ENCODE data around the gene CEP85.

DNA sequence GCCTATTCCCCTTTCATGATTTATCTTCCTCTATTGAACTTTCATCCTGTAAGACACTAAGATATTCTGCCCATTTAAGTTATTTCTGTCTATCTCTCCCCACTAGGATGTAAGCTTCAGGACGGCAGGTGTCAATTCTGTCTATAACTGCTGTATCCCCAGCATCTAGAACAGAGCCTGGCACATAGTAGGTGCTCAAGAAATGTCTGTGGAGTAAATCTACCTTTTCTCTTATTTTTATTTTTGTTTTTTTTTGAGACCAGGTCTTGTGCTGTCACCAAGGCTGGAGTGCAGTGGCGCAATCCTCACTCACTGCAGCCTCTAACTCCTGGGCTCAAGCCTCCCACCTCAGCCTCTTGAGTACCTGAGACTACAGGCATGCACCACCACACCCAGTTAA, 89.4 kb downstream of the CEP85 start:
- no peak for TF ChIP-seq POLR2A (IDR thresholded peaks at IDR 0.05)
- TF ChIP-seq, protein P1, sequence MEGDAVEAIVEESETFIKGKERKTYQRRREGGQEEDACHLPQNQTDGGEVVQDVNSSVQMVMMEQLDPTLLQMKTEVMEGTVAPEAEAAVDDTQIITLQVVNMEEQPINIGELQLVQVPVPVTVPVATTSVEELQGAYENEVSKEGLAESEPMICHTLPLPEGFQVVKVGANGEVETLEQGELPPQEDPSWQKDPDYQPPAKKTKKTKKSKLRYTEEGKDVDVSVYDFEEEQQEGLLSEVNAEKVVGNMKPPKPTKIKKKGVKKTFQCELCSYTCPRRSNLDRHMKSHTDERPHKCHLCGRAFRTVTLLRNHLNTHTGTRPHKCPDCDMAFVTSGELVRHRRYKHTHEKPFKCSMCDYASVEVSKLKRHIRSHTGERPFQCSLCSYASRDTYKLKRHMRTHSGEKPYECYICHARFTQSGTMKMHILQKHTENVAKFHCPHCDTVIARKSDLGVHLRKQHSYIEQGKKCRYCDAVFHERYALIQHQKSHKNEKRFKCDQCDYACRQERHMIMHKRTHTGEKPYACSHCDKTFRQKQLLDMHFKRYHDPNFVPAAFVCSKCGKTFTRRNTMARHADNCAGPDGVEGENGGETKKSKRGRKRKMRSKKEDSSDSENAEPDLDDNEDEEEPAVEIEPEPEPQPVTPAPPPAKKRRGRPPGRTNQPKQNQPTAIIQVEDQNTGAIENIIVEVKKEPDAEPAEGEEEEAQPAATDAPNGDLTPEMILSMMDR (IDR thresholded peaks at IDR 0.05 in 8 of 11, conservative IDR thresholded peaks at IDR 0.05 in 3 of 11): no peak

Measured in spleen (tissue), 7 donors.